Endothelial cell of umbilical vein (primary cell): ENCODE measurements around the gene ZNF92. TPM values are rescaled to one million over a fixed set of nuclear protein-coding genes. Genes with fewer than 3 reads are reported as not detected.

Experiments
- BruUV-seq: library from RNA; stranded (reverse); fragments of 400-500 nt; replicated peaks from 2 replicates; lab custom pipeline; 2021; lab: Mats Ljungman, UMichigan
- CTCF ChIA-PET: fragments of 300-600, 350-600 bp; sonication (Branson Sonifier 250); formaldehyde crosslinking; loops from one replicate; lab custom pipeline; 2021; ENCODE audit warnings: antibody characterized with exemption, inconsistent platforms; lab: Charles Lee
- POLR2A ChIA-PET: fragments of 300-600, 350-600 bp; sonication (Branson Sonifier 250); formaldehyde crosslinking; loops from one replicate; lab custom pipeline; 2021; ENCODE audit warnings: antibody characterized with exemption, inconsistent platforms; lab: Charles Lee
- DNase-seq: peaks from one replicate; pipeline ENCODE4 v3.0.0-alpha.2; 2011; ENCODE audit warnings: low read depth, low spot score
- FAIRE-seq: peaks from 2 replicates; lab custom pipeline; 2011; peaks lifted over from hg19 to GRCh38; lab: Jason Lieb, UNC
- H2AFZ ChIP-seq: 2 replicates; pipeline ENCODE4 v1.6.0; 2012; ENCODE audit warnings: low read depth, low read length, control low read depth, inconsistent platforms
- H3K27ac ChIP-seq: 2 replicates; pipeline ENCODE4 v1.5.1; 2011; ENCODE audit warnings: low read depth, mild to moderate bottlenecking, control low read depth, low read length, moderate library complexity; ENCODE audit not compliant: insufficient read depth
- H3K27me3 ChIP-seq, 2 experiments: 2 replicates each; pipeline versions ENCODE4 v1.6.0 to v1.6.1; 2011; ENCODE audit warnings: low read length in 2 of 2, mixed read lengths in 1 of 2; ENCODE audit not compliant: control insufficient read depth in 2 of 2, insufficient read depth in 2 of 2
- H3K36me3 ChIP-seq, 2 experiments: 2 replicates in 1 of 2; 3 replicates in 1 of 2; pipeline ENCODE4 v1.5.1; 2011; ENCODE audit warnings: low read length in 2 of 2, mild to moderate bottlenecking in 1 of 2, moderate library complexity in 1 of 2; ENCODE audit not compliant: control insufficient read depth in 2 of 2, insufficient read depth in 2 of 2; ENCODE audit errors: extremely low read depth in 1 of 2
- H3K4me1 ChIP-seq: 3 replicates; pipeline ENCODE4 v1.5.1; 2011; ENCODE audit warnings: mild to moderate bottlenecking, low read length; ENCODE audit not compliant: control insufficient read depth, insufficient read depth; ENCODE audit errors: extremely low read depth
- H3K4me2 ChIP-seq: 2 replicates; pipeline ENCODE4 v1.6.1; 2011; ENCODE audit warnings: low read length, control low read depth, mixed read lengths; ENCODE audit not compliant: insufficient read depth
- H3K4me3 ChIP-seq, 3 experiments: fragments of 200-600 bp in 1 of 3; sonication (generic), shearing (Covaris generic) in 1 of 3; replicated peaks in 1 of 3; 2 replicates each; pipeline ENCODE4 v1.5.1; 2011 to 2016; ENCODE audit warnings: control low read depth in 3 of 3, low read length in 3 of 3, mild to moderate bottlenecking in 2 of 3, inconsistent platforms in 1 of 3, low read depth in 1 of 3, moderate library complexity in 1 of 3; ENCODE audit not compliant: insufficient read depth in 1 of 3
- H3K79me2 ChIP-seq: 2 replicates; pipeline ENCODE4 v1.6.0; 2012; ENCODE audit warnings: low read length, inconsistent platforms; ENCODE audit not compliant: control insufficient read depth, insufficient read depth
- H3K9ac ChIP-seq: replicated peaks from 2 replicates; pipeline ENCODE3; 2011; ENCODE audit warnings: low read length, control low read depth; ENCODE audit not compliant: insufficient read depth; ENCODE audit errors: extremely low read depth
- H3K9me1 ChIP-seq: replicated peaks from 3 replicates; pipeline ENCODE4 v1.6.0; 2011; ENCODE audit warnings: mild to moderate bottlenecking, low read length; ENCODE audit not compliant: control insufficient read depth, insufficient read depth; ENCODE audit errors: extremely low read depth
- H3K9me3 ChIP-seq: replicated peaks from 2 replicates; pipeline ENCODE4 v1.5.1; 2012; ENCODE audit warnings: low read length, inconsistent platforms; ENCODE audit not compliant: control insufficient read depth, insufficient read depth
- H4K20me1 ChIP-seq: replicated peaks from 2 replicates; pipeline ENCODE3; 2011; ENCODE audit warnings: mild to moderate bottlenecking, low read length; ENCODE audit not compliant: control insufficient read depth, insufficient read depth; ENCODE audit errors: extremely low read depth
- EZH2 ChIP-seq: IDR thresholded peaks from 2 replicates; pipeline ENCODE4 v1.6.1; 2012; ENCODE audit warnings: borderline replicate concordance, low read depth, mild to moderate bottlenecking, moderate library complexity, low read length, inconsistent platforms; ENCODE audit not compliant: severe bottlenecking
- GATA2 ChIP-seq: IDR thresholded peaks from 2 replicates; pipeline ENCODE4 v1.7.0; 2011; ENCODE audit warnings: low read depth, mild to moderate bottlenecking, moderate library complexity, mixed read lengths, low read length; ENCODE audit not compliant: insufficient read length, insufficient read depth
- dilution Hi-C: fragments of 300-500 bp; cut with MboI; formaldehyde crosslinking; loops from one replicate; pipeline ENCODE4 v1.15.0; 2019; ENCODE audit warnings: low sequenced_read_pairs; ENCODE audit not compliant: extremely low pct_ligation_motif_present
- intact Hi-C: fragments of 100-400 bp; cut with micrococcal nuclease; formaldehyde crosslinking; loops from one replicate; pipeline ENCODE4 v1.10.0; 2022
- polyA plus RNA-seq, 4 experiments: library from polyadenylated mRNA; depleted of rRNA in 3 of 4; stranded (reverse) in 3 of 4; unstranded in 1 of 4; fragments of >200 nt; gene quantifications; 2 replicates each; pipeline versions ENCODE4 v1.2.1 to v1.2.3, GENCODE V29; 2011 to 2012; ENCODE audit warnings: missing spikeins in 1 of 4
- total RNA-seq: library from RNA; stranded (reverse); gene quantifications from 2 replicates; pipeline ENCODE4 v1.2.3, GENCODE V29; 2021

Gene ZNF92
- total and polyA plus RNA-seq, 2 donors (not counting 3 experiments of a cell fraction or from before 2014, with no cell fraction given) = 0.90 to 8.9 TPM

GRCh38 chr7:65449505-65449852, 75.8 kb downstream of the ZNF92 start:
- TF ChIP-seq EZH2 (no peak), GATA2 (peak; percentile 41)
- CTCF ChIA-PET = no interaction called here
- dilution Hi-C loops = no loop called here
- Histone ChIP-seq H2AFZ (no peak overlapping the region), H3K36me3 (no peaks in the 10 kb centered on the region), H3K4me1 (peaks cover 10% of the 10 kb centered on the region), H3K9me3 (no peaks in the 10 kb centered on the region), H3K4me3 (no peak overlapping the region), H3K27me3 (no peaks in the 10 kb centered on the region), H3K9ac (no peak overlapping the region), H3K27ac (no peak overlapping the region), H3K4me2 (no peak overlapping the region), H3K9me1 (no peaks in the 10 kb centered on the region), H4K20me1 (no peaks in the 10 kb centered on the region), H3K79me2 (no peaks in the 10 kb centered on the region)
- intact Hi-C loops = loop anchor here (2.0 to 10.0 kb wide), 2 partner anchors 77 to 235 kb away; partner anchors contain the start of gene ZNF92
- FAIRE-seq = no peak
- no TSS peak for BruUV-seq
- POLR2A ChIA-PET = no interaction called here
- DNase-seq = no peak
